NB4 (cell line): ENCODE measurements around the gene FAM210A.

Experiments used
- DNase-seq: peaks from one replicate; pipeline ENCODE4 v3.0.0; 2010; ENCODE audit warnings: low read depth
- H3K4me3 ChIP-seq: one replicate; pipeline ENCODE4 v1.5.1; 2011; ENCODE audit warnings: mild to moderate bottlenecking, low read depth, low read length, moderate library complexity
- MAX ChIP-seq: IDR thresholded peaks from 2 replicates; pipeline ENCODE4 v1.6.1; 2011; ENCODE audit warnings: low read depth, low read length
- MYC ChIP-seq: IDR thresholded peaks from 2 replicates; pipeline ENCODE4 v1.6.1; 2011; ENCODE audit warnings: low read depth, low read length
- POLR2A ChIP-seq: IDR thresholded peaks from 2 replicates; pipeline ENCODE4 v1.6.1; 2011; ENCODE audit warnings: mild to moderate bottlenecking; ENCODE audit not compliant: insufficient read length; ENCODE audit errors: extremely low read depth
- TF ChIP-seq, protein P1 (sequence below): IDR thresholded peaks from one replicate; pipeline ENCODE4 v1.5.1; 2012; ENCODE audit warnings: low read depth, low read length

The FAM210A gene

DNA sequence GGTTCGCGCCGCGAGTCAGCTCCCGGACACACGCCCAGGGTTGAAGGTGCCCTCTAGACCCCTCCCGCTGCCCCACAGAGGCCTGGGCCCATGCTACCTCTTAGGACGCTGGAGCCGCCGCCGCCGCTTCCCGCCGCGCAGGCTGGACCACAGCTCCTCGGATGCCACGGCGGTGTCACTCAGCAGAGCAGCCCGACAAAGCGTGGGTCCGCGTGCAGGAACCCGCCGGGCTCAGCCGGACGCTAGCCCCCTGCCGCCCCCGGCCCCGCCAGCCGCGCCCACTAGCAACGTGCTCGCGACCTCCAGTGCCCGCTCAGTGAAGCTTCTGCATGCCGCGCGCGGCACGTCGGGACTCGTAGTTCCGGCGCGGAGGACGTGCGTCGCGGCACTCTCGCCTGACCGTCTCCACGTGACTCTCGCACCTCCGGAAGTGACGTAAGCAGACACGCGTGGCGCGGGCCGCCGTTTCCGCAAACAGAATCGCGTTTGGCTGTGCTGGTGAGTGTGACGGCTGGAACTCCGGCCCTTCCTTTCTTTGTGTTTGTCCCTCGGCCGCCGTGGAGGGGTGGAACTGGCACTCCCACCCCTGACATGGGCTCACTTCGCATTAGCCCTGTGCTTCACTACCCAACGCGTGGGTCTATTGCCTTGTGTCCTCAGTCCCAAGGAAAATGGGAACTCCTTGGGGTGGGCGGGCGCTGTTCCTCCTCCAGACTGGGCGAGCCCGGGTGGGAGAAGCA is at the start of gene FAM210A, which contains the start of gene RNMT:
FAM210A (minus strand) TSS at position 327 of the 740 bp plus-strand sequence. CDS start 44,481 bp downstream, outside the sequence.
RNMT (plus strand) TSS at position 442 of the 740 bp plus-strand sequence. CDS start 4,845 bp downstream, outside the sequence.
- TF ChIP-seq POLR2A: peak; percentile 65
- TF ChIP-seq, protein P1, sequence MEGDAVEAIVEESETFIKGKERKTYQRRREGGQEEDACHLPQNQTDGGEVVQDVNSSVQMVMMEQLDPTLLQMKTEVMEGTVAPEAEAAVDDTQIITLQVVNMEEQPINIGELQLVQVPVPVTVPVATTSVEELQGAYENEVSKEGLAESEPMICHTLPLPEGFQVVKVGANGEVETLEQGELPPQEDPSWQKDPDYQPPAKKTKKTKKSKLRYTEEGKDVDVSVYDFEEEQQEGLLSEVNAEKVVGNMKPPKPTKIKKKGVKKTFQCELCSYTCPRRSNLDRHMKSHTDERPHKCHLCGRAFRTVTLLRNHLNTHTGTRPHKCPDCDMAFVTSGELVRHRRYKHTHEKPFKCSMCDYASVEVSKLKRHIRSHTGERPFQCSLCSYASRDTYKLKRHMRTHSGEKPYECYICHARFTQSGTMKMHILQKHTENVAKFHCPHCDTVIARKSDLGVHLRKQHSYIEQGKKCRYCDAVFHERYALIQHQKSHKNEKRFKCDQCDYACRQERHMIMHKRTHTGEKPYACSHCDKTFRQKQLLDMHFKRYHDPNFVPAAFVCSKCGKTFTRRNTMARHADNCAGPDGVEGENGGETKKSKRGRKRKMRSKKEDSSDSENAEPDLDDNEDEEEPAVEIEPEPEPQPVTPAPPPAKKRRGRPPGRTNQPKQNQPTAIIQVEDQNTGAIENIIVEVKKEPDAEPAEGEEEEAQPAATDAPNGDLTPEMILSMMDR: no peak
- peak; percentile 98 for TF ChIP-seq MYC
- TF ChIP-seq MAX: peak; percentile 98

DNA sequence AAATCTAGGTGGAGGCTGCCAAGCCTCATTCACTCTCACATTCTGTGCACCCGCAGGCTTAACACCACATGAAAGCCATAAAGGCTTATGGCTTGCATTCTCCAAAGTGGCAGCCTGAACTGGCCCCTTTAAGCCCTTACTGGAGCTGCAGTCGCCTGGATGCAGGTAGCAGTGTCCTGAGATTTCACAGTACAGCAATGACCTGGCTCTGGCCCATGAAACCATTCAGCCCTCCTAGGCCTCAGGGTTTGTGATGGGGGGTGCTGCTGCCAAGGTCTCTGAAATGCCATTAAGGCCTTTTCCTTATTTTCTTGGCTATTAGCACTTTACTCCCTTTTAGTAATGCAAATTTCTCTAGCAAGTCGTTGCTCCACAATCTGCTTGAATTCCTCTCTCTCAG is 48.7 kb upstream of the FAM210A start:
- no peak for DNase-seq
- TF ChIP-seq MAX: no peak
- TF ChIP-seq POLR2A: no peak
- TF ChIP-seq MYC: no peak
- TF ChIP-seq, protein P1: no peak
- no peak overlapping the region for H3K4me3 ChIP-seq

More for the DNA sequence above, at the start of gene FAM210A, which contains the start of gene RNMT:
- peak within 1 kb of the TSS; percentile 90 for H3K4me3 ChIP-seq
- DNase-seq: peak; percentile 96

GRCh38 chr18:13762690-13763439 is 36.5 kb upstream of the FAM210A start:
- DNase-seq: no peak
- no peak overlapping the region for H3K4me3 ChIP-seq
- TF ChIP-seq MAX: no peak
- TF ChIP-seq, protein P1: no peak
- no peak for TF ChIP-seq MYC
- no peak for TF ChIP-seq POLR2A

DNA sequence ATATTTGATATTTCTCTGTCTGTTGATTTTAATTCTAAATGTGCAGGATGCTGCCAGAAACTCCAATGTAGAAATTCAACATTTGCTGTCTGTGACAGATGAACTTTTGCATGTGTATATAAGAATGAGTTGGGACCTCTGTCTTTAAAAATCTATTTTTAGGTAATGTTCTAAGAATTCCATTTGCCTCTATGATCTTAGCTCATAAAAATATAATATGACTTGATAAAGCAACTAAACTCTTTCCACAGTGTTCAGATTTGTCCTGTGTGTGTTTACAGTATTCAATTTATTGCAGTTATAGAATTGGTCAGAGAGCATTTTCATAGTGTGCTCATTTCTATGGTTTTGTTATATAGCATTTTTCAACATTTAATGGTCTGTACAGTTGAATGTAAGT is 33.7 kb upstream of the FAM210A start:
- DNase-seq: no peak
- TF ChIP-seq MAX (no peak), MYC (no peak), POLR2A (no peak)
- TF ChIP-seq, protein P1: no peak
- H3K4me3 ChIP-seq: no peak overlapping the region

DNA sequence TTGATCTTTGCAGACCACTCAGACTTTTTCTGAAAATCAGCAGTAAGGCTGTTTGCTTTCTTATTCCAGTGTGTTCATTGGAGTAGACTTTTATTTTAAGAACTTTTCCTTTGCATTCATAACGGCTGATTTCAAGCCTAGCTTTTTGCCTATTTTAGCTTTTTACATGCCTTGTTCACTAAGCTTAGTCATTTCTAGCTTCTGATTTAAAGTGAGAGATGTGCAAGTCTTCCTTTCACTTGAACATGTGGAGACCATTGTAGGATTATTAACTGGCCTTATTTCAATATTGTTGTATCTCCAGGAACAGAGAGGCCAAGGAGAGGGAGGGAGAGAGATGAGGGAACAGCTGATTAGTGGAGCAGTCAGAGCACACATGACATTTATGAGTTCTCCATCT is 32.3 kb upstream of the FAM210A start:
- TF ChIP-seq MAX: no peak
- TF ChIP-seq POLR2A: no peak
- TF ChIP-seq MYC: no peak
- TF ChIP-seq, protein P1: no peak
- DNase-seq: no peak
- no peak overlapping the region for H3K4me3 ChIP-seq
